Fibroblast of the conjunctiva (primary cell): ENCODE data around the gene IFNA13.

Source experiments
- DNase-seq: peaks from one replicate; pipeline ENCODE4 v3.0.0-alpha.2; 2010; ENCODE audit warnings: low read depth

IFNA13 gene

GRCh38 chr9:21357479-21358460, 10.1 kb downstream of the IFNA13 start:
- no peak for DNase-seq

GRCh38 chr9:21350787-21351186, 17.1 kb downstream of the IFNA13 start, which contains the start of gene IFNA6:
IFNA6 (minus strand) TSS chr9:21350887; CDS start chr9:21350887, 0 bp downstream.
- no peak for DNase-seq

GRCh38 chr9:21348430-21348970, 19.4 kb downstream of the IFNA13 start:
- DNase-seq: no peak

GRCh38 chr9:21340735-21341134, 27.1 kb downstream of the IFNA13 start:
- DNase-seq: no peak

- DNase-seq: no peak
Measured at GRCh38 chr9:21336457-21336856, 31.4 kb downstream of the IFNA13 start.

- peak; percentile 87 for DNase-seq
Measured at GRCh38 chr9:21334701-21335632, 32.9 kb downstream of the IFNA13 start, which contains the start of gene KLHL9. KLHL9 (minus strand) TSS chr9:21335404; CDS start chr9:21334859, 545 bp downstream.

GRCh38 chr9:21333226-21333625, 34.6 kb downstream of the IFNA13 start:
- DNase-seq: no peak

- DNase-seq: no peak
Measured at GRCh38 chr9:21331676-21332402, 36.0 kb downstream of the IFNA13 start.

GRCh38 chr9:21326526-21327139, 41.2 kb downstream of the IFNA13 start:
- no peak for DNase-seq

- DNase-seq: no peak
Measured at GRCh38 chr9:21324047-21324446, 43.8 kb downstream of the IFNA13 start.

- DNase-seq: no peak
Measured at GRCh38 chr9:21322911-21323461, 44.9 kb downstream of the IFNA13 start.

- DNase-seq: no peak
Measured at GRCh38 chr9:21320465-21320864, 47.4 kb downstream of the IFNA13 start.

GRCh38 chr9:21317956-21318923, 49.6 kb downstream of the IFNA13 start:
- peak; percentile 28 for DNase-seq
